H9 (cell line): Measurements from ENCODE around the gene UBE4B. TPM values are rescaled to one million over a fixed set of nuclear protein-coding genes. Genes with fewer than 3 reads are reported as not detected.
"Not testable (repeated sequence)": the region's sequence is repeated elsewhere in the genome, so short reads cannot be mapped to it uniquely, and the experiment has no call there.

Source experiments
- DNase-seq: peaks from one replicate; pipeline ENCODE4 v3.0.0-alpha.2; 2017
- H2AFZ ChIP-seq: one replicate; pipeline ENCODE4 v1.6.1; 2013; ENCODE audit warnings: mild to moderate bottlenecking, low read length, control low read depth, moderate library complexity
- H2AK5ac ChIP-seq: 2 replicates; pipeline ENCODE4 v1.6.1; 2013; ENCODE audit warnings: low read length, control low read depth, mixed read lengths; ENCODE audit not compliant: insufficient read length
- H2BK120ac ChIP-seq: one replicate; pipeline ENCODE4 v1.6.1; 2013; ENCODE audit warnings: low read depth, mild to moderate bottlenecking, low read length, control low read depth, inconsistent platforms; ENCODE audit not compliant: poor library complexity, severe bottlenecking
- H2BK12ac ChIP-seq: 2 replicates; pipeline ENCODE4 v1.6.1; 2013; ENCODE audit warnings: low read length, control low read depth, mixed read lengths, low read depth; ENCODE audit not compliant: insufficient read length
- H2BK15ac ChIP-seq: 2 replicates; pipeline ENCODE4 v1.6.1; 2013; ENCODE audit warnings: low read depth, low read length, control low read depth
- H2BK20ac ChIP-seq: one replicate; pipeline ENCODE4 v1.6.1; 2013; ENCODE audit warnings: low read depth, mild to moderate bottlenecking, low read length, control low read depth, inconsistent platforms; ENCODE audit not compliant: poor library complexity, severe bottlenecking
- H2BK5ac ChIP-seq: 2 replicates; pipeline ENCODE4 v1.6.1; 2013; ENCODE audit warnings: low read length, control low read depth, mixed read lengths; ENCODE audit not compliant: insufficient read length
- H3K14ac ChIP-seq: 2 replicates; pipeline ENCODE4 v1.6.1; 2013; ENCODE audit warnings: low read length, control low read depth; ENCODE audit not compliant: insufficient read depth
- H3K18ac ChIP-seq: 2 replicates; pipeline ENCODE4 v1.6.1; 2013; ENCODE audit warnings: low read depth, mild to moderate bottlenecking, mixed read lengths, low read length, control low read depth; ENCODE audit not compliant: insufficient read length
- H3K23ac ChIP-seq: 2 replicates; pipeline ENCODE4 v1.6.1; 2013; ENCODE audit warnings: low read length, control low read depth, mixed read lengths, low read depth; ENCODE audit not compliant: insufficient read length
- H3K23me2 ChIP-seq: 2 replicates; pipeline ENCODE4 v1.6.1; 2013; ENCODE audit warnings: low read depth, mild to moderate bottlenecking, mixed read lengths, low read length, control low read depth; ENCODE audit not compliant: insufficient read length, poor library complexity, severe bottlenecking
- H3K27ac ChIP-seq: 2 replicates; pipeline ENCODE4 v1.5.1; 2013; ENCODE audit warnings: low read length, control low read depth, mixed read lengths, low read depth; ENCODE audit not compliant: insufficient read length
- H3K27me3 ChIP-seq: 2 replicates; pipeline ENCODE4 v1.6.1; 2013; ENCODE audit warnings: low read length, control low read depth, inconsistent platforms; ENCODE audit not compliant: insufficient read depth
- H3K4ac ChIP-seq: 2 replicates; pipeline ENCODE4 v1.6.1; 2013; ENCODE audit warnings: low read depth, mild to moderate bottlenecking, control low read depth, inconsistent platforms, low read length, moderate library complexity
- H3K4me1 ChIP-seq: 2 replicates; pipeline ENCODE4 v1.6.1; 2013; ENCODE audit warnings: low read length, control low read depth, inconsistent platforms; ENCODE audit not compliant: insufficient read depth
- H3K4me2 ChIP-seq: 2 replicates; pipeline ENCODE4 v1.6.1; 2013; ENCODE audit warnings: low read length, control low read depth, mixed read lengths; ENCODE audit not compliant: insufficient read length, insufficient read depth
- H3K56ac ChIP-seq: 2 replicates; pipeline ENCODE4 v1.6.1; 2013; ENCODE audit warnings: low read depth, mild to moderate bottlenecking, mixed read lengths, low read length, control low read depth; ENCODE audit not compliant: insufficient read length
- H3K79me1 ChIP-seq: 2 replicates; pipeline ENCODE4 v1.6.1; 2013; ENCODE audit warnings: low read depth, mild to moderate bottlenecking, moderate library complexity, low read length, control low read depth, inconsistent platforms; ENCODE audit not compliant: insufficient read depth, poor library complexity, severe bottlenecking
- H3K79me2 ChIP-seq: 2 replicates; pipeline ENCODE4 v1.6.1; 2013; ENCODE audit warnings: low read length, control low read depth, inconsistent platforms; ENCODE audit not compliant: insufficient read depth
- H3K9ac ChIP-seq: 2 replicates; pipeline ENCODE4 v1.6.1; 2013; ENCODE audit warnings: low read length, control low read depth, mixed read lengths; ENCODE audit not compliant: insufficient read length; ENCODE audit errors: extremely low read depth
- H3K9me3 ChIP-seq: one replicate; pipeline ENCODE4 v1.6.1; 2013; ENCODE audit warnings: low read depth, low read length, inconsistent platforms; ENCODE audit not compliant: control insufficient read depth
- H3T11ph ChIP-seq: one replicate; pipeline ENCODE4 v1.6.1; 2013; ENCODE audit warnings: mild to moderate bottlenecking, low read length, control low read depth, inconsistent platforms
- H4K20me1 ChIP-seq: one replicate; pipeline ENCODE4 v1.6.1; 2013; ENCODE audit not compliant: control insufficient read depth, insufficient read length, insufficient read depth
- H4K5ac ChIP-seq: 2 replicates; pipeline ENCODE4 v1.6.1; 2013; ENCODE audit warnings: low read depth, mild to moderate bottlenecking, mixed read lengths, low read length, control low read depth; ENCODE audit not compliant: insufficient read length
- H4K8ac ChIP-seq: replicated peaks from 2 replicates; pipeline ENCODE4 v1.6.1; 2013; ENCODE audit warnings: low read length, control low read depth, mixed read lengths, low read depth; ENCODE audit not compliant: insufficient read length
- H4K91ac ChIP-seq: 2 replicates; pipeline ENCODE4 v1.6.1; 2013; ENCODE audit warnings: low read depth, mild to moderate bottlenecking, moderate library complexity, mixed read lengths, low read length, control low read depth; ENCODE audit not compliant: insufficient read length
- H3K27ac Mint-ChIP-seq, 3 experiments: 2 replicates in 2 of 3; 3 replicates in 1 of 3; pipeline ENCODE4 v1.8.0; 2020 to 2021; ENCODE audit warnings: mixed read lengths in 3 of 3, mild to moderate bottlenecking in 1 of 3, moderate library complexity in 1 of 3
- H3K27me3 Mint-ChIP-seq: 2 replicates; pipeline ENCODE4 v1.8.0; 2021; ENCODE audit warnings: low read depth, mild to moderate bottlenecking, moderate library complexity, mixed read lengths
- H3K36me3 Mint-ChIP-seq, 3 experiments: 2 replicates in 2 of 3; 3 replicates in 1 of 3; pipeline ENCODE4 v1.8.0; 2020 to 2021; ENCODE audit warnings: low read depth in 3 of 3, mixed read lengths in 3 of 3; ENCODE audit not compliant: insufficient read depth in 1 of 3
- H3K4me1 Mint-ChIP-seq, 2 experiments: 2 replicates each; pipeline ENCODE4 v1.8.0; 2020; ENCODE audit warnings: mixed read lengths in 2 of 2
- H3K4me3 Mint-ChIP-seq, 2 experiments: 2 replicates in 1 of 2; 3 replicates in 1 of 2; pipeline ENCODE4 v1.8.0; 2020 to 2021; ENCODE audit warnings: mild to moderate bottlenecking in 2 of 2, mixed read lengths in 2 of 2, moderate library complexity in 1 of 2
- H3K9me3 Mint-ChIP-seq, 2 experiments: 2 replicates in 1 of 2; 3 replicates in 1 of 2; pipeline ENCODE4 v1.8.0; 2020; ENCODE audit warnings: mild to moderate bottlenecking in 2 of 2, mixed read lengths in 2 of 2, moderate library complexity in 1 of 2
- WGBS: extraction: QIAGEN DNeasy Blood & Tissue Kit; methylation state at CpG from one replicate; pipeline ENCODE4 v1.1.7; 2013; ENCODE audit warnings: missing lambda C conversion rate, low lambda C conversion rate, mixed read lengths; ENCODE audit not compliant: insufficient read length; ENCODE audit errors: extremely low coverage; 5-methylcytosine and 5-hydroxymethylcytosine counted together
- total RNA-seq: library from RNA; stranded (reverse); gene quantifications from 2 replicates; pipeline ENCODE4 v1.2.1, GENCODE V29; 2021

Gene UBE4B
- total RNA-seq, 1 experiment from 2014 or later, result 67.6 TPM

DNA sequence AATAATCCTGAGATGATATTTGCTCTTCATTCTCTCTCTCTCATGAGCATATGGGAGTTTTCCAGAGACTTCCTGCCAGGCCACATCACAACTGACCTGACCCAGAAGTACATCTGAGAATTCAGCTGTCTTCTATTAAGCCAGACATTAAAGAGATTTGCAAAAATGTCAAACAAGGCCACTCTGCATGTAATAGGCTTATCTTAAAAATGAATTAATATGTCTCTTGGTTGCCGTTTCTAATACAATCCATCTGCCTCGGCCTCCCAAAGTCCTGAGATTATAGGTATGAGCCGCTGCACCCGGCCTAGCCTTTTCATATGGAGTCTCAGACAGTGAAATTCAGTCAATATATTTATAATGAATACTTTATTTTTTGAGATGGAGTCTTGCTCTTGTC lies 10.8 kb upstream of the UBE4B start:
- H2BK5ac ChIP-seq, H3K23ac ChIP-seq, H3K9me3 Mint-ChIP-seq, H3K14ac ChIP-seq, H3T11ph ChIP-seq, H3K18ac ChIP-seq, H3K4me3 Mint-ChIP-seq, H3K9me3 ChIP-seq, H4K91ac ChIP-seq, H3K23me2 ChIP-seq, H2BK15ac ChIP-seq, H2BK120ac ChIP-seq, H3K36me3 Mint-ChIP-seq, H3K27ac Mint-ChIP-seq, H3K27ac ChIP-seq, H4K5ac ChIP-seq, H3K79me2 ChIP-seq, DNase-seq, H2AFZ ChIP-seq, H3K27me3 ChIP-seq, H2AK5ac ChIP-seq, H3K9ac ChIP-seq, H4K20me1 ChIP-seq, H2BK20ac ChIP-seq, H2BK12ac ChIP-seq, H3K4me2 ChIP-seq, H4K8ac ChIP-seq, H3K56ac ChIP-seq, H3K4me1 ChIP-seq, H3K79me1 ChIP-seq, H3K4me1 Mint-ChIP-seq, H3K27me3 Mint-ChIP-seq, H3K4ac ChIP-seq: not testable (repeated sequence)
- no CpG with 5 or more reads among the region's 4 CpGs for WGBS
